ENCODE results near the gene FBLL1. TPM values are rescaled to one million over a fixed set of nuclear protein-coding genes. Genes with fewer than 3 reads are reported as not detected.

FBLL1 gene
- total RNA-seq, 1 donor from 2014 or later, result 3.8 TPM

DNA sequence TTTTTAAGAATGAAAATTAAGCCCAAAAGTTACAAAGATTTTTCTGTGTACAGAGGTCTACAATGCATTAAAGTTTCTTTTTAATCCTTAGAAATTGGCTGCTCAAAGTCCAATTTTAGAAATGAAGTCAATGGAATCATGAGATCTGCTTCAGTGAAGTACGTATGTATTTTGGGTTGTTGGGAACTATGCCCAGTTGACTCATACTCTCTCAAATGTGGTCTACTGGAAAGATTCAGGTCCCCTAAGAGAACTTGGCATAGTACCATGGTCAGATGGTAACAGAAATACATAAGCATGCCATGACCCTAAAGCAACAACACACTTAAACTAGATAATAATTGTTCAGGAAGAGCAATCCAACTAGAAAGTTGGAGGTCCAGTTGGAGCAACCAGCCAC, 23.0 kb downstream of the FBLL1 start:
- Mint-ChIP-seq H3K27ac (ENCODE audit: unreplicated experiment) (peak overlapping the region; percentile 73), H3K4me1 (ENCODE audit: unreplicated experiment) (peaks cover 23% of the 10 kb centered on the region), H3K36me3 (ENCODE audit: unreplicated experiment) (peaks cover 48% of the 10 kb centered on the region), H3K27me3 (ENCODE audit: unreplicated experiment) (no peaks in the 10 kb centered on the region), H3K9me3 (ENCODE audit: unreplicated experiment) (no peaks in the 10 kb centered on the region), H3K4me3 (ENCODE audit: unreplicated experiment) (no peak overlapping the region)
- no peak for DNase-seq (ENCODE audit: extremely low spot score, unreplicated experiment)
- TF ChIP-seq, protein P1, sequence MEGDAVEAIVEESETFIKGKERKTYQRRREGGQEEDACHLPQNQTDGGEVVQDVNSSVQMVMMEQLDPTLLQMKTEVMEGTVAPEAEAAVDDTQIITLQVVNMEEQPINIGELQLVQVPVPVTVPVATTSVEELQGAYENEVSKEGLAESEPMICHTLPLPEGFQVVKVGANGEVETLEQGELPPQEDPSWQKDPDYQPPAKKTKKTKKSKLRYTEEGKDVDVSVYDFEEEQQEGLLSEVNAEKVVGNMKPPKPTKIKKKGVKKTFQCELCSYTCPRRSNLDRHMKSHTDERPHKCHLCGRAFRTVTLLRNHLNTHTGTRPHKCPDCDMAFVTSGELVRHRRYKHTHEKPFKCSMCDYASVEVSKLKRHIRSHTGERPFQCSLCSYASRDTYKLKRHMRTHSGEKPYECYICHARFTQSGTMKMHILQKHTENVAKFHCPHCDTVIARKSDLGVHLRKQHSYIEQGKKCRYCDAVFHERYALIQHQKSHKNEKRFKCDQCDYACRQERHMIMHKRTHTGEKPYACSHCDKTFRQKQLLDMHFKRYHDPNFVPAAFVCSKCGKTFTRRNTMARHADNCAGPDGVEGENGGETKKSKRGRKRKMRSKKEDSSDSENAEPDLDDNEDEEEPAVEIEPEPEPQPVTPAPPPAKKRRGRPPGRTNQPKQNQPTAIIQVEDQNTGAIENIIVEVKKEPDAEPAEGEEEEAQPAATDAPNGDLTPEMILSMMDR (IDR thresholded peaks at IDR 0.05), result no peak

DNA sequence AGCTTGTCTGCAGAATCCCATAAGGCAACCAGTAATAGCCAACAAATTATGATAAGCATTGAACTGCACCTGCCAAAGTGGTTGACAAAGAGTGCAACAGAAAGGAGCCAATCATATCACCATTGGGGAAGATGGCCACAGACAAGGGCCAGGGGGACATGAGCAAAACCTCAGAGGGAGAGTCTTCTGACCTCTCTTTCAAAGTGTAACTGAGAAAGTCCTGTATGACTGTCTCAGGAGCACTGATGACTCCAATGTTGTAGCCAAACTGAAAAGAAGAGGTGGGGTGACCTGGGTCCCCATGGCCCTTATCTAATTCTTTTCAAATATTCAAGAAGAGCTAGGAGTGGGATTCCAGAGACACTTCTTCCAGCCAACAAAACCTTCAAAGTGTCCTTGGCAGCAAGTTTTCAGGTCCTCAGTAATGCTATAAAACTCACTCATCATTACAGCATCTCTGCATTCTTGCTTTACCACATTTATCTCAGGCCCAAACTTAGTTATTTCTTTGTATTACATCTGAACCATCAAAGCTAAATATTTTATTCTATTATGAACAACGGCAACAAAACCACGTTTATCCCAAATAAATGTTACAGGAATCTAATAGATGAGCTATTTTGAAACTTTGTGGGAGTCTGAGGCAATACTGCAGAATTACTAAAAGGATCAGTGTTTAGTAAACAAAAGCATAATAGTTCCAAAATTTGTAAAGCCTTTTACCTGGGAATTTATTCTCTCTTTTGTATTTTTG, 24.4 kb downstream of the FBLL1 start:
- no peak overlapping the region for H3K4me3 Mint-ChIP-seq (ENCODE audit: unreplicated experiment)
- H3K27ac Mint-ChIP-seq (ENCODE audit: unreplicated experiment), result no peak overlapping the region
- H3K4me1 Mint-ChIP-seq (ENCODE audit: unreplicated experiment), result peaks cover 23% of the 10 kb centered on the region
- TF ChIP-seq, protein P1 (IDR thresholded peaks at IDR 0.05), result no peak
- peaks cover 46% of the 10 kb centered on the region for H3K36me3 Mint-ChIP-seq (ENCODE audit: unreplicated experiment)
- DNase-seq (ENCODE audit: extremely low spot score, unreplicated experiment), result no peak
- no peaks in the 10 kb centered on the region for H3K9me3 Mint-ChIP-seq (ENCODE audit: unreplicated experiment)
- H3K27me3 Mint-ChIP-seq (ENCODE audit: unreplicated experiment), result no peaks in the 10 kb centered on the region

DNA sequence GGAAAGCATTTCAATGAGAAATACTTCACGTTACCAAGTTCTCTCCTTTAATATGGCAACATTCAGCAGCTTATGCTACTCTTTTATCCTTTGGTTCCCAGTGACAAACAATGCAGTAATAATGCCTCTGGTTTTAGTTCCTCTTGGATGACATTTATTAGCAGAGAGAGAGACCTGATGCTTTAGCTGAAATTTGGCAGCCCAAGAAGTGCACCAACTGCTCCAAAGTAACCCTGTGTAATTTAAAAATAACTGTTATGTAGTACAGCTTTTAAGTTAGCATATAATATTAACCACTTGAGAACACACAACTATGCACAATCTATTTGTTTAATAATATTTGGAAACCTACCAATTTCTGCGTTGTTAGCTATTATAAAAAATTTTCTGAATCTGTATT, 28.3 kb downstream of the FBLL1 start:
- Mint-ChIP-seq H3K9me3 (ENCODE audit: unreplicated experiment) (no peaks in the 10 kb centered on the region), H3K27me3 (ENCODE audit: unreplicated experiment) (no peaks in the 10 kb centered on the region), H3K4me1 (ENCODE audit: unreplicated experiment) (peaks cover 17% of the 10 kb centered on the region), H3K4me3 (ENCODE audit: unreplicated experiment) (no peak overlapping the region), H3K27ac (ENCODE audit: unreplicated experiment) (no peak overlapping the region), H3K36me3 (ENCODE audit: unreplicated experiment) (peaks cover 57% of the 10 kb centered on the region)
- TF ChIP-seq, protein P1 (IDR thresholded peaks at IDR 0.05), result no peak
- DNase-seq (ENCODE audit: extremely low spot score, unreplicated experiment), result no peak

DNA sequence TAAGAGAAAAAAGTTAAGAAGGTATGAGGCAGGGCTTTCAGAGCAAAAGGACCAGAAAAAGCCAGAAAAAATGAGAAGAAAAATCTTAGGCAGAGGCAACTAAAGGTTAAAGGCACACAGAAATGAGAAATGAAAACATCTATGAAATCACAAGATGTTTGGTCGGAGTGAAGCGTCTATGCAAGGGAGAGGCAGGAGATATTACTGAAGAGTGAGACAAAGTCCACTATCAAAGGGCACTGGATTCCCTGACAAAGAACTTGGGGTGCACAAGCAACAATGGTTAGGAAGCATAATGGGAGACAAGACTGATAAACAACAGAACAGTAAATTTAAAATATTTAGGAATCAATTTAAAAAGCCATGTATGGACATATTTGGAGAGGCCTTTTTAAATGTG, 33.2 kb downstream of the FBLL1 start:
- H3K27ac Mint-ChIP-seq (ENCODE audit: unreplicated experiment), result peak overlapping the region; percentile 20
- TF ChIP-seq, protein P1 (IDR thresholded peaks at IDR 0.05), result no peak
- no peak for DNase-seq (ENCODE audit: extremely low spot score, unreplicated experiment)
- H3K27me3 Mint-ChIP-seq (ENCODE audit: unreplicated experiment), result no peaks in the 10 kb centered on the region
- no peak overlapping the region for H3K4me3 Mint-ChIP-seq (ENCODE audit: unreplicated experiment)
- H3K36me3 Mint-ChIP-seq (ENCODE audit: unreplicated experiment), result peaks cover 30% of the 10 kb centered on the region
- peaks cover 9% of the 10 kb centered on the region for H3K4me1 Mint-ChIP-seq (ENCODE audit: unreplicated experiment)
- H3K9me3 Mint-ChIP-seq (ENCODE audit: unreplicated experiment), result no peaks in the 10 kb centered on the region

DNA sequence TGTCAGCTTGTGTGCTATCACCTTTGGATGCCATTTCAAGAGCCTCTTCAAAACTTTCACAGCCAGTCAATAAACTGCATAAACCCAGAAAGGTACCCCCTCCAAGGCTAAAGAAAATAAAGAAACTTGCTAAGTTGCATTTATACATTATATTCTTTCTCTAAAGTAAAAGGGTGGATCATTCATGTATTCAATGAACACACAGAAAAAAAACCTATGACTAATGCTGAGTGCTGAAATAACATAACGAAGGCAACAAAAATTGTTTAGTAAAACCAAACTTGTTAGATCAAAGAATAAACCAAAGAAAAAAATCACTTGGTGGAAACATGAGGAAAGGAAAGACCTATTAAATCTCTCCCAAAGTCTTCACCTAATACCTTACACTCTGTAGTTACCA, 34.9 kb downstream of the FBLL1 start:
- Mint-ChIP-seq H3K4me1 (ENCODE audit: unreplicated experiment) (peaks cover 9% of the 10 kb centered on the region), H3K27me3 (ENCODE audit: unreplicated experiment) (no peaks in the 10 kb centered on the region), H3K36me3 (ENCODE audit: unreplicated experiment) (peaks cover 37% of the 10 kb centered on the region), H3K9me3 (ENCODE audit: unreplicated experiment) (no peaks in the 10 kb centered on the region), H3K4me3 (ENCODE audit: unreplicated experiment) (no peak overlapping the region), H3K27ac (ENCODE audit: unreplicated experiment) (no peak overlapping the region)
- no peak for DNase-seq (ENCODE audit: extremely low spot score, unreplicated experiment)
- TF ChIP-seq, protein P1 (IDR thresholded peaks at IDR 0.05), result no peak
